GM12874 (cell line): Measurements from ENCODE around the gene DIO3.

Experiments
- TF ChIP-seq, protein P1 (sequence below): IDR thresholded peaks from 2 replicates; pipeline ENCODE4 v1.5.1; 2011; ENCODE audit warnings: low read depth, mild to moderate bottlenecking, control low read depth, low read length, moderate library complexity; ENCODE audit not compliant: insufficient read depth

Gene DIO3

DNA sequence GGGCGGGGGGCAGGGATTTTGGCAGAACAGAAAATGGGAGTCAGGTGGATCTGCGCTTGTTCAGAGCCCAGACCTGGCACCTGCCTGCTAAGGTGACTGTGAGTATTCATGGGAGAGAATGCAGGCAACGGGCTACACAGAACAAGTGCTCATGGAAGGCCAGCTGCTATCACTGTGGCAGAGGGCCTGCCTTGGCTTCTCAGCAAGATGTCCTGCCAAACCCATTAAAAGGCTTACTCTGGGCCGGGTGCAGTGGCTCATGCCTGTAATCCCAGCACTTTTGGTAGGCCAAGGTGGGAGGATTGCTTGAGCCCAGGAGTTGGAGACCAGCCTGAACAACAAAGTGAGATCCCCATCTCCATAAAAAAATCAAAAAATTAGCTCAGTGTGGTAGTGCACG is 21.0 kb downstream of the DIO3 start:
- TF ChIP-seq, protein P1, sequence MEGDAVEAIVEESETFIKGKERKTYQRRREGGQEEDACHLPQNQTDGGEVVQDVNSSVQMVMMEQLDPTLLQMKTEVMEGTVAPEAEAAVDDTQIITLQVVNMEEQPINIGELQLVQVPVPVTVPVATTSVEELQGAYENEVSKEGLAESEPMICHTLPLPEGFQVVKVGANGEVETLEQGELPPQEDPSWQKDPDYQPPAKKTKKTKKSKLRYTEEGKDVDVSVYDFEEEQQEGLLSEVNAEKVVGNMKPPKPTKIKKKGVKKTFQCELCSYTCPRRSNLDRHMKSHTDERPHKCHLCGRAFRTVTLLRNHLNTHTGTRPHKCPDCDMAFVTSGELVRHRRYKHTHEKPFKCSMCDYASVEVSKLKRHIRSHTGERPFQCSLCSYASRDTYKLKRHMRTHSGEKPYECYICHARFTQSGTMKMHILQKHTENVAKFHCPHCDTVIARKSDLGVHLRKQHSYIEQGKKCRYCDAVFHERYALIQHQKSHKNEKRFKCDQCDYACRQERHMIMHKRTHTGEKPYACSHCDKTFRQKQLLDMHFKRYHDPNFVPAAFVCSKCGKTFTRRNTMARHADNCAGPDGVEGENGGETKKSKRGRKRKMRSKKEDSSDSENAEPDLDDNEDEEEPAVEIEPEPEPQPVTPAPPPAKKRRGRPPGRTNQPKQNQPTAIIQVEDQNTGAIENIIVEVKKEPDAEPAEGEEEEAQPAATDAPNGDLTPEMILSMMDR: no peak

DNA sequence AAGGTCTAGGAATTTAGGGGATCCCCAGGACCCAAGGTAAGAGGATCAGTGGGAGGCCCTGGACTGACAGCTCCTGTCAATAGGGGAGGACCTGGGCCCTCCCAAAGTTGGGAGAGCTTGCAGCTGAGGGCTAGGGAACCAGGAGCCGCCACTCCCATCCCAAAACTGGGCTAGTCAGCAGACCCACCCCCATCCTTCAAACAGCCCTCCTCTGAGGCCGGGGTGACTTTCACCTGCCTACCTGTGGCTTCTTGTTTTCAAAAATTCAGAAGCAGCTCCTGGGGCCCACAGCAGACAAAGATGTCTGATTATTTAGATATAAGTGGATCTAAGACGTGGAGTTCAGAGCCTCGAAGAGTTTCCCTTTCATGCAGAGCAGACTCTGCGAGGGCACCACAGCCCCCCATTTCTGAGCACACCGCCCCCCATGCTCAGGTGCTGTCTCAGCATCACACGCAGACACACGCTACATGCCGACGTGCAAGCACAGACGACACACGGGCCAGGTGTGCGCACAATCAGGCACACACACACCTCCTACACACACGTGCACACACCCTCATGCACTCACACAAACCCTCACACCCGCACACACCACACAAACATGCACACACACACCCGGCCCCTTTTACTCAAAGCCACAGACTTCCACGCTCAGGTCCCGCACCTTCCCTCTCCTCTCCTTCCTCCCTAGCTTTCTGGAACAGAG is 21.9 kb downstream of the DIO3 start:
- TF ChIP-seq, protein P1: no peak

DNA sequence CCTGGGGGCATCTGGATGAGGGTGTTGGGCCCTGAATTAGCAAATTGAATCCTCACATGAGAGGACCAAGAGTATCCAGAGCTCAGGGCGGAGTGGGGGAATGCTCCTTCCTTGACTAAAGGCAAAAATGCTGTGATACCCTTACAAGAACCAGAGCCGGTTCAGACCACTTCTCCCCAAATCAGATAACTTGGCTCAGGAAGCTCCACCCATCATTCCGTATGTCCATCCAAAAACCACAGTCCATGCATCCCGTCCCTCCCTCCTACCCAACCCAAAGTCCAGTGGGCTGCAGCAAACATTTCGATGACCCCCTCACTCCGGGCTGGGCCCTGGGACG is 22.4 kb downstream of the DIO3 start:
- TF ChIP-seq, protein P1: no peak

DNA sequence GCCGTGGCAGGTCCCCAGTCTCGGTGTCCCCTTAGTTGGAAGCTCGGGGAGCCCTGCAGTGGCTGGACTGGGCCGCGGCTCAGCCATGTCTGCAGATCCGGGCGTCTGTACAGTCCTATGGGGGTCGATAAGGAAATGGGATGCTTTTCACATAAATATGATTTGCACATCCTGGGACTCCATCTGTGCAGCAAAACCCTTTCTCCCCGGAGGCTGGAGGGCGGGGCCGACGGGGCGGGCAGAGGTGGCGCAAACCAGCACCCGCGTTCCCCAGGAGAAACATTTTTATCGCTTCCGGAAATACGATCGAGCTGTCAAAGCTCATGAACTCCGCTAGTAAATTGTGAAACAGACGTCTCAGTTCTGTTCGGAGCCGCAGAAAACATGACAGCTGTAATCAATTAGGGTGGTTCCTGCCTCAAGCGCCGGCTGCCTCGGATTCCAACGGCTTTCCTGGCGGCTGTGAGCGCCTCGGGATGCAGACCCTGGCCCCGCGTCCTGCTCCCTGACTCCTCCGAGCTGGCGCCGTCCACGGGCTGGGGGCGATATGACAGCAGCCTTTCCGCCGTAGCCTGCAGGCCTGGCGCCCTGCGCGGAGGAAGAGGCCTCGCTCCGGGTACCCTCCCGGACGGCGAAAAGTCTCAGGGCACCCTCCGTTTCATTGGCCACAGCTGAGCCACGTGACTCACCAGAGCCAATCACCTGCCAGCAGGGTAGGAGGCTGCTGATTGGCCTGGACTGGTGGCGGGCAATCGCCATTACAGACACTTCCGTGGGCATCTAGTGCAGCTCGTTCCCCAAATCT is 23.0 kb downstream of the DIO3 start:
- TF ChIP-seq, protein P1: no peak

DNA sequence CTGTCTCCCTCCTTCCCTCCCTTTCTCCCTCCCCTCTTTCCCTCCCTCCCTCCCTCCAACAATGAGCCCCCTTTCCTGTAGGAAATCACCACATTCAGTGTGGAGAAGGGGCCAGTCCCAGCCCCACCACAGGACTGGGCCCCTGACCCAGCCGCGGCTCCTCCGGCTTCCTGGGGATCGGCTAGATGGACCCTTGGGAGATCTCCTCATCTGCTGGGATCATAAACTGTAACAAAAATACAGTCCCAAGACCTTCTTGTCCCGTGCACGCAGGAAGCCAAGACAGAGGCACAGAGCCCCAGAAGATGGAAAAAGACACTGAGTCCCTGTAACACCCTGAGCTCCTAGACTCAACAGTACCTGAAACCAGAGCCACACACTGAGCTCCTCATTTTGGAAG is 23.9 kb downstream of the DIO3 start:
- TF ChIP-seq, protein P1: no peak

DNA sequence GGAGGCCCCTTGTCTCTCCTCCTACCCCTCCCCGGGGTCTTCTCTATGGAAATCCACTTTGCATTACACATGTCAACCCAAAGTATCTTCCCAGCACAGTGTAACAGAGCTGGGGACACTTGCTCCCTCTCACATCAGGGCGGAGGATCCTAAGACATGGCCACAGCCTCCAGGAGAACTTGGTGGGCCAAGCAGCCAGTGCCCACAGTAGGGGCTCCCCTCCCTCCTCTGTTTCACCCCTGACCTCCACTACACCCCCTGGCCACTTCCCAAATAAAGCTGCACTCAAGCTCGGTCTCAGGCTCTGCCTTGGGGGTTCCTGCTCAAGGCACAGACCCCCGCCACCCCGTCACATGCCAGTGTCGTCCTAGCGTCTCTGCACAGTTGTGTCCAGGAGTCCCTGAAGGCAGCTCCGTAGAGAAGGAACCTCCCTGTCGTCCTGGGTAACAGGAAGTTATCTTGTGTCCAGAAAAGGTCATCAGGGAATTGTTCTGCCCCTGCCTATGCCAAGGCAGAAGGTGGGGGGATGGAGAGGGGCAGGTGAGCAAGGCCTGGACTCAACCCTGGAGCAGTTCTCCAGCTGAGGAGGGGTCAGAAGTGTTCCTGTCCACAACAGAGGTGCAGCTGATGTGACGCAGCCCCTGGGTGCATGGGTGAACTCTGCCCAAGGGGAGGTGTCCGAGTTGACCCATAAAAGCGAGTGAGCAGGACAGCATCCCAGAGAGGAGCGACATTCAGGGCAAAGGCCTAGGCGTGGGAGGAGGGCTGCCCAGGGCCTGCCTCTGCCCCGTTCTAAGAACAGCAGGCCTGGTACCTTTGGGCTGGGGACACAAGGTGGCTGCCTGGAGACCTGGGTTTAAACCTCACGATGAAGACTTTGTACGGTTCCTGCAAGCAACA is 25.5 kb downstream of the DIO3 start:
- TF ChIP-seq, protein P1: no peak

DNA sequence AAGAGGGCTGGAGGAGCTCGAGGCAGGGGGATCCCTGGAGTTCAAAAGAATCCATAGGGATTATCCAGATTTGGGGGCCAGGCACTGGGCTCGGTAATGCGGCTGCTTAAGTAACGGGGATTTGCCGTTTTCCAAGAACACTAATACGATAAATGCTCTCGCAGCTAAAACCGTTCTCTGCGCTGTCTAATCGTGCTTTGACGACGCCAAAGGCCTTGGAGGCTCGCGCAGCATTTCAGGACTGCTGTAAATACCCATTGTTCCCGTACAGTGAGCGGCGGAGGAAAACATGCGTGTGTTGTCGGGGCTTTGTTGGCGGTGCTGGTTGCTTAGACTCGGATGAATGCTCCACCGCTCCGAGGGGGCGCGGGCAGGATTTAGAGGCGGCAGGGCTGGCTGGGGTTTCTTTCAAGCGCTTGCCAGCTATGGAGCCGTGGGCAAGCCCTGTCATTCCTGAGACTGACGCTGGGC is 26.2 kb downstream of the DIO3 start:
- TF ChIP-seq, protein P1: no peak
